HepG2 (cell line): Measurements from ENCODE around the gene FAM131C. TPM values are rescaled to one million over a fixed set of nuclear protein-coding genes. Genes with fewer than 3 reads are reported as not detected.
A peak's percentile ranks its signal among the peaks of the same experiment; 100 is the strongest.

Source experiments
- ARID3A ChIP-seq: IDR thresholded peaks from 2 replicates; pipeline ENCODE4 v1.6.1; 2012; ENCODE audit warnings: low read depth, low read length, improper control_type of control experiment
- CTCF ChIP-seq: sonication (generic); formaldehyde crosslinking; IDR thresholded peaks from 2 replicates; pipeline ENCODE4 v1.5.0; 2020; ENCODE audit warnings: mild to moderate bottlenecking, missing genetic modification reagents, moderate library complexity
- JUN ChIP-seq: sonication (generic); formaldehyde crosslinking; IDR thresholded peaks from 2 replicates; pipeline ENCODE4 v1.4.0; 2020; ENCODE audit warnings: mild to moderate bottlenecking, missing genetic modification reagents
- NCOA1 ChIP-seq: sonication (generic); formaldehyde crosslinking; IDR thresholded peaks from 2 replicates; pipeline ENCODE4 v1.9.0; 2021; ENCODE audit warnings: missing genetic modification reagents
- NFKBIZ ChIP-seq: IDR thresholded peaks from 2 replicates; pipeline ENCODE4 v1.6.1; 2018; ENCODE audit warnings: missing genetic modification reagents, missing compliant biosample characterization
- SETDB1 ChIP-seq: sonication (generic); formaldehyde crosslinking; IDR thresholded peaks from 2 replicates; pipeline ENCODE4 v1.5.1; 2020; ENCODE audit warnings: missing genetic modification reagents, mild to moderate bottlenecking, borderline replicate concordance
- ZNF280D ChIP-seq: sonication (generic); formaldehyde crosslinking; IDR thresholded peaks from 2 replicates; pipeline ENCODE4 v1.5.1; 2020; ENCODE audit warnings: mild to moderate bottlenecking, missing genetic modification reagents
- ZNF296 ChIP-seq: sonication (generic); formaldehyde crosslinking; conservative IDR thresholded peaks from 2 replicates; pipeline ENCODE4 v1.5.0; 2020; ENCODE audit warnings: mild to moderate bottlenecking, missing genetic modification reagents
- ZNF546 ChIP-seq: sonication (generic); formaldehyde crosslinking; conservative IDR thresholded peaks from 2 replicates; pipeline ENCODE4 v1.8.1; 2023; ENCODE audit warnings: mild to moderate bottlenecking, missing genetic modification reagents
- polyA plus RNA-seq, 8 experiments: library from polyadenylated mRNA; depleted of rRNA in 3 of 8; stranded (reverse) in 7 of 8; unstranded in 1 of 8; fragments of >200 nt; fragmentation: Illumina TruSeq in 4 of 8; extraction: Trizol in 4 of 8; gene quantifications; 2 replicates each; pipeline versions ENCODE4 v1.2.1 to v1.2.3, GENCODE V29; 2011 to 2016; ENCODE audit warnings: low read depth in 4 of 8, missing spikeins in 1 of 8, mixed read lengths in 1 of 8; ENCODE audit not compliant: insufficient read depth in 1 of 8
- total RNA-seq, 5 experiments: library from RNA; depleted of rRNA; stranded (reverse); fragments of >200 nt; fragmentation: Illumina TruSeq; extraction: Trizol; gene quantifications; 2 replicates each; pipeline ENCODE4 v1.2.3, GENCODE V29; 2016; ENCODE audit warnings: low read depth in 1 of 5

Gene FAM131C
- total and polyA plus RNA-seq, 2 of the 13 experiments (the other 11 are each of a cell fraction or from before 2014, with no cell fraction given), result 0.07 TPM; not detected in 1

- no peak for TF ChIP-seq NFKBIZ (CRISPR knock-in tag)
- no peak for TF ChIP-seq JUN
- peak; percentile 35; the same call in 1 of the 2 replicates for TF ChIP-seq CTCF (CRISPR knock-in tag)
- no peak for TF ChIP-seq SETDB1 (CRISPR knock-in tag)
- no peak for TF ChIP-seq ZNF546 (CRISPR knock-in tag)
- TF ChIP-seq NCOA1, result no peak
- no peak for TF ChIP-seq ZNF296 (CRISPR knock-in tag)
- TF ChIP-seq ZNF280D (CRISPR knock-in tag), result no peak
- TF ChIP-seq ARID3A, result no peak
Measured at GRCh38 chr1:16073490-16074119, at the start of gene FAM131C (continued).
